Measurements from ENCODE around the gene ACER1. TPM values are rescaled to one million over a fixed set of nuclear protein-coding genes. Genes with fewer than 3 reads are reported as not detected.

The ACER1 gene
- total and polyA plus RNA-seq, 2 of the 13 experiments (the other 11 are each of a cell fraction or from before 2014, with no cell fraction given) = not detected

DNA sequence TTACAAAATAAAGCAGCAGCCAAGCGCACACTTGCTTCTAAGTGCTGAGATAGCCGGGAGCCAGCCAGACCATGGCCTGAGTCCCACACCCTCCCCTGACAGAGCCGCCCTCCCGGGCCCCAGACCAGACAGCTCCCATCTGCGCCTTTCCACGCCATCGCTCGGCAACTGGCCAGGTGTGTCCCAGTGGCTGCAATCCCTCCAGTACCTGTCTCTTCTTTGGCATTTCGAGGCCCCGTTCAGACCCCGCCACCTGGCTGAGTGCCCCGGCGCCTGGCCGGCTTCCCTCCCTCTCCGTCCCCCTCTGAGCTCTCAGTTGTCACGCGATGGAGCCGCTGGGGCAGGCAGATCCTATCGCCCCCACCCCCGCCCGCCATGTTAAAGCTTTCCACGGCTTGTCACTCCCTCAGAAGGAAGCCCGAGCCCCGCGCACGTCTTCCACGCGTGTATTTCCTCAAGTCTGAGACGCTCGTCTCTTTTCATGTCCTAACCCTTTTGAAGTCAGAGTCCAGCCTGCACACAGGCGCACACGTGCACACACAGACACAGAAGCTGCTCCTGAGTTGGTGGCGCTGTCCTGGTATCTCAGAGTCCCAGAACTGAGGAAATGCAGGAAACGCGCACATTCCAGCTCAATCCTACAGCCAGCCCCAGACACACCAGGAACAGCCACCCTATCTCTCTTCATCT is 61.5 kb downstream of the ACER1 start:
- Histone ChIP-seq H3K4me3 (replicated peaks in 1 of 3; ENCODE audit: insufficient read depth in 1 of 3, low read depth in 2 of 3, low read length in 3 of 3) (no peak overlapping the region), H4K20me1 (ENCODE audit: insufficient read depth, low read length) (peaks cover 19% of the 10 kb centered on the region; the same call in 1 of the 2 replicates), H3K9me3 (ENCODE audit: low read length) (no peaks in the 10 kb centered on the region), H3K79me2 (ENCODE audit: insufficient read depth, low read length) (peaks cover 67% of the 10 kb centered on the region), H3K4me2 (ENCODE audit: low read depth, low read length) (no peak overlapping the region), H3K9ac (ENCODE audit: insufficient read depth, low read depth, low read length) (no peak overlapping the region), H3K4me1 (ENCODE audit: insufficient read depth, low read length) (peaks cover 73% of the 10 kb centered on the region), H3K36me3 (replicated peaks in 1 of 2; ENCODE audit: control insufficient read depth in 1 of 2, insufficient read depth in 2 of 2, low read length in 2 of 2) (peaks cover 14 to 34% of the 10 kb centered on the region in 2 experiments), H2AFZ (ENCODE audit: low read length) (no peak overlapping the region), H3K27ac (ENCODE audit: extremely low read length, insufficient read depth, low read length) (no peak overlapping the region), H3K27me3 (ENCODE audit: control insufficient read depth in 1 of 2, insufficient read depth in 2 of 2, low read length in 2 of 2) (no peaks in the 10 kb centered on the region)
- no peak for DNase-seq (ENCODE audit: low spot score)
- ChIA-PET CTCF (ENCODE audit: low intra/inter-chr PET ratio, low total read pairs) (no interaction called here), POLR2A (no interaction called here)
- intact Hi-C loops (cut with micrococcal nuclease; ENCODE audit: unreplicated experiment) (no loop called here), in situ Hi-C loops (cut with HindIII; ENCODE audit: extremely low pct_ligation_motif_present, low pct_unique_long_range_greater_than_20kb) (no loop called here)
- WGBS (ENCODE audit: low lambda C conversion rate) = 95% methylated on average over 35 of the region's 35 CpGs
- BruUV-seq (replicated peaks) = no TSS peak
- ATAC-seq = no peak
- no peak for FAIRE-seq
- TF ChIP-seq ZNF543 (CRISPR knock-in tag; IDR thresholded peaks at IDR 0.05) (no peak), ZNF768 (CRISPR knock-in tag; IDR thresholded peaks at IDR 0.05) (no peak), TOE1 (CRISPR knock-in tag; IDR thresholded peaks at IDR 0.05) (no peak), SRF (IDR thresholded peaks at IDR 0.05; ENCODE audit: low read depth, low read length) (no peak), SALL1 (CRISPR knock-in tag; IDR thresholded peaks at IDR 0.05) (no peak), RBAK (CRISPR knock-in tag; IDR thresholded peaks at IDR 0.05) (no peak), CBX5 (CRISPR knock-in tag; IDR thresholded peaks at IDR 0.05; ENCODE audit: borderline replicate concordance) (no peak), ARID2 (CRISPR knock-in tag; IDR thresholded peaks at IDR 0.05; ENCODE audit: borderline replicate concordance) (no peak), AGO2 (optimal IDR thresholded peaks at IDR 0.05; ENCODE audit: low read depth, low read length) (peak; percentile 22), GABPB1 (CRISPR knock-in tag; IDR thresholded peaks at IDR 0.05) (0 out of 2 replicates have a peak, but pooled peaks have one; percentile 20), ZBTB1 (CRISPR knock-in tag; IDR thresholded peaks at IDR 0.05; ENCODE audit: borderline replicate concordance) (no peak), ESRRA (CRISPR knock-in tag; IDR thresholded peaks at IDR 0.05; ENCODE audit: low read depth) (no peak), ZNF720 (CRISPR knock-in tag; IDR thresholded peaks at IDR 0.05) (no peak), PAWR (CRISPR knock-in tag; IDR thresholded peaks at IDR 0.05; ENCODE audit: borderline replicate concordance) (no peak)
- TF ChIP-seq, protein P1, sequence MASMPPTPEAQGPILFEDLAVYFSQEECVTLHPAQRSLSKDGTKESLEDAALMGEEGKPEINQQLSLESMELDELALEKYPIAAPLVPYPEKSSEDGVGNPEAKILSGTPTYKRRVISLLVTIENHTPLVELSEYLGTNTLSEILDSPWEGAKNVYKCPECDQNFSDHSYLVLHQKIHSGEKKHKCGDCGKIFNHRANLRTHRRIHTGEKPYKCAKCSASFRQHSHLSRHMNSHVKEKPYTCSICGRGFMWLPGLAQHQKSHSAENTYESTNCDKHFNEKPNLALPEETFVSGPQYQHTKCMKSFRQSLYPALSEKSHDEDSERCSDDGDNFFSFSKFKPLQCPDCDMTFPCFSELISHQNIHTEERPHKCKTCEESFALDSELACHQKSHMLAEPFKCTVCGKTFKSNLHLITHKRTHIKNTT (CRISPR knock-in tag; IDR thresholded peaks at IDR 0.05) = no peak
- TF ChIP-seq, protein P2, sequence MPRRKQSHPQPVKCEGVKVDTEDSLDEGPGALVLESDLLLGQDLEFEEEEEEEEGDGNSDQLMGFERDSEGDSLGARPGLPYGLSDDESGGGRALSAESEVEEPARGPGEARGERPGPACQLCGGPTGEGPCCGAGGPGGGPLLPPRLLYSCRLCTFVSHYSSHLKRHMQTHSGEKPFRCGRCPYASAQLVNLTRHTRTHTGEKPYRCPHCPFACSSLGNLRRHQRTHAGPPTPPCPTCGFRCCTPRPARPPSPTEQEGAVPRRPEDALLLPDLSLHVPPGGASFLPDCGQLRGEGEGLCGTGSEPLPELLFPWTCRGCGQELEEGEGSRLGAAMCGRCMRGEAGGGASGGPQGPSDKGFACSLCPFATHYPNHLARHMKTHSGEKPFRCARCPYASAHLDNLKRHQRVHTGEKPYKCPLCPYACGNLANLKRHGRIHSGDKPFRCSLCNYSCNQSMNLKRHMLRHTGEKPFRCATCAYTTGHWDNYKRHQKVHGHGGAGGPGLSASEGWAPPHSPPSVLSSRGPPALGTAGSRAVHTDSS (CRISPR knock-in tag; conservative IDR thresholded peaks at IDR 0.05) = no peak
- TF ChIP-seq, protein P3, sequence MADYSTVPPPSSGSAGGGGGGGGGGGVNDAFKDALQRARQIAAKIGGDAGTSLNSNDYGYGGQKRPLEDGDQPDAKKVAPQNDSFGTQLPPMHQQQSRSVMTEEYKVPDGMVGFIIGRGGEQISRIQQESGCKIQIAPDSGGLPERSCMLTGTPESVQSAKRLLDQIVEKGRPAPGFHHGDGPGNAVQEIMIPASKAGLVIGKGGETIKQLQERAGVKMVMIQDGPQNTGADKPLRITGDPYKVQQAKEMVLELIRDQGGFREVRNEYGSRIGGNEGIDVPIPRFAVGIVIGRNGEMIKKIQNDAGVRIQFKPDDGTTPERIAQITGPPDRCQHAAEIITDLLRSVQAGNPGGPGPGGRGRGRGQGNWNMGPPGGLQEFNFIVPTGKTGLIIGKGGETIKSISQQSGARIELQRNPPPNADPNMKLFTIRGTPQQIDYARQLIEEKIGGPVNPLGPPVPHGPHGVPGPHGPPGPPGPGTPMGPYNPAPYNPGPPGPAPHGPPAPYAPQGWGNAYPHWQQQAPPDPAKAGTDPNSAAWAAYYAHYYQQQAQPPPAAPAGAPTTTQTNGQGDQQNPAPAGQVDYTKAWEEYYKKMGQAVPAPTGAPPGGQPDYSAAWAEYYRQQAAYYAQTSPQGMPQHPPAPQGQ (CRISPR knock-in tag; IDR thresholded peaks at IDR 0.05; ENCODE audit: borderline replicate concordance) = no peak
- TF ChIP-seq, protein P4, sequence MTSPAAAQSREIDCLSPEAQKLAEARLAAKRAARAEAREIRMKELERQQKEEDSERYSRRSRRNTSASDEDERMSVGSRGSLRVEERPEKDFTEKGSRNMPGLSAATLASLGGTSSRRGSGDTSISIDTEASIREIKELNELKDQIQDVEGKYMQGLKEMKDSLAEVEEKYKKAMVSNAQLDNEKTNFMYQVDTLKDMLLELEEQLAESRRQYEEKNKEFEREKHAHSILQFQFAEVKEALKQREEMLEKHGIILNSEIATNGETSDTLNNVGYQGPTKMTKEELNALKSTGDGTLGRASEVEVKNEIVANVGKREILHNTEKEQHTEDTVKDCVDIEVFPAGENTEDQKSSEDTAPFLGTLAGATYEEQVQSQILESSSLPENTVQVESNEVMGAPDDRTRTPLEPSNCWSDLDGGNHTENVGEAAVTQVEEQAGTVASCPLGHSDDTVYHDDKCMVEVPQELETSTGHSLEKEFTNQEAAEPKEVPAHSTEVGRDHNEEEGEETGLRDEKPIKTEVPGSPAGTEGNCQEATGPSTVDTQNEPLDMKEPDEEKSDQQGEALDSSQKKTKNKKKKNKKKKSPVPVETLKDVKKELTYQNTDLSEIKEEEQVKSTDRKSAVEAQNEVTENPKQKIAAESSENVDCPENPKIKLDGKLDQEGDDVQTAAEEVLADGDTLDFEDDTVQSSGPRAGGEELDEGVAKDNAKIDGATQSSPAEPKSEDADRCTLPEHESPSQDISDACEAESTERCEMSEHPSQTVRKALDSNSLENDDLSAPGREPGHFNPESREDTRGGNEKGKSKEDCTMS (CRISPR knock-in tag; conservative IDR thresholded peaks at IDR 0.05) = no peak
